HFF-Myc (cell line): ENCODE results near the gene HS2ST1.
"Not testable (repeated sequence)": the region's sequence is repeated elsewhere in the genome, so short reads cannot be mapped to it uniquely, and the experiment has no call there.

ENCODE experiments used
- DNase-seq: peaks from one replicate; pipeline ENCODE4 v3.0.0-alpha.2; 2011; ENCODE audit warnings: low read depth; ENCODE audit errors: extremely low read depth
- H3K4me3 ChIP-seq: replicated peaks from 2 replicates; pipeline ENCODE4 v1.5.1; 2011; ENCODE audit warnings: low read depth, mild to moderate bottlenecking, control low read depth, low read length
- TF ChIP-seq, protein P1 (sequence below): IDR thresholded peaks from 2 replicates; pipeline ENCODE4 v1.5.1; 2012; ENCODE audit warnings: mild to moderate bottlenecking, low read depth, low read length, control low read depth; ENCODE audit errors: missing control alignments

HS2ST1 gene

DNA sequence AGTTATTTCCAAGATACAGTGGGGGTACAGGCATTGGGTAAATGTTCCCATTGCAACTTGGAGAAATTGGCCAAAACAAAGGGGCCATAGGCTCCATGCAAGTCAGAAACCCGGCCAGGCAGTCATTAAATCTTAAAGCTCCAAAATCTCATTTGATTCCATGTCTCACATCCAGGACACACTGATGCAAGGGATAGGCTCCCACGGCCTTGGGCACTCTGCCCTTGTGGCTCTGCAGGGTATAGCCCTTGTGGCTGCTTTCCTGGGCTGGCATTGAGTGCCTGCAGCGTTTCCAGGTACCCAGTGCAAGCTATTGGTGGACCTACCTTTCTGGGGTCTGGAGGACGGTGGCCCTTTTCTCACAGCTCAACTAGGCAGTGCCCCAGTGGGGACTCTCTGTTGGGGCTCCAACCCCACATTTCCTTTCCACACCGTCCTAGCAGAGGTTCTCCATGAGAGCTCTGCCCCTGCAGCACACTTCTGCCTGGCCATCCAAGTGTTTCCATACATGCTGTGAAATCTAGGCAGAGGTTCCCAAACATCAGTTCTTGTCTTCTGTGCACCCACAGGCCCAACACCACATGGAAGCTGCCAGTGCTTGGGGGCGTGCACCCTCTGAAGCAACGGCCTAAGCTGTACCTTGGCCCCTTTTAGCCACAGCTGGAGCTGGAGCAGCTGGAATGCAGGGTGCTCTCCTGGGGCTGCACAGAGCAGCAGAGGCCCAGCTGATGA is 67.2 kb downstream of the HS2ST1 start:
- H3K4me3 ChIP-seq: no peak overlapping the region
- TF ChIP-seq, protein P1, sequence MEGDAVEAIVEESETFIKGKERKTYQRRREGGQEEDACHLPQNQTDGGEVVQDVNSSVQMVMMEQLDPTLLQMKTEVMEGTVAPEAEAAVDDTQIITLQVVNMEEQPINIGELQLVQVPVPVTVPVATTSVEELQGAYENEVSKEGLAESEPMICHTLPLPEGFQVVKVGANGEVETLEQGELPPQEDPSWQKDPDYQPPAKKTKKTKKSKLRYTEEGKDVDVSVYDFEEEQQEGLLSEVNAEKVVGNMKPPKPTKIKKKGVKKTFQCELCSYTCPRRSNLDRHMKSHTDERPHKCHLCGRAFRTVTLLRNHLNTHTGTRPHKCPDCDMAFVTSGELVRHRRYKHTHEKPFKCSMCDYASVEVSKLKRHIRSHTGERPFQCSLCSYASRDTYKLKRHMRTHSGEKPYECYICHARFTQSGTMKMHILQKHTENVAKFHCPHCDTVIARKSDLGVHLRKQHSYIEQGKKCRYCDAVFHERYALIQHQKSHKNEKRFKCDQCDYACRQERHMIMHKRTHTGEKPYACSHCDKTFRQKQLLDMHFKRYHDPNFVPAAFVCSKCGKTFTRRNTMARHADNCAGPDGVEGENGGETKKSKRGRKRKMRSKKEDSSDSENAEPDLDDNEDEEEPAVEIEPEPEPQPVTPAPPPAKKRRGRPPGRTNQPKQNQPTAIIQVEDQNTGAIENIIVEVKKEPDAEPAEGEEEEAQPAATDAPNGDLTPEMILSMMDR: no peak
- no peak for DNase-seq

DNA sequence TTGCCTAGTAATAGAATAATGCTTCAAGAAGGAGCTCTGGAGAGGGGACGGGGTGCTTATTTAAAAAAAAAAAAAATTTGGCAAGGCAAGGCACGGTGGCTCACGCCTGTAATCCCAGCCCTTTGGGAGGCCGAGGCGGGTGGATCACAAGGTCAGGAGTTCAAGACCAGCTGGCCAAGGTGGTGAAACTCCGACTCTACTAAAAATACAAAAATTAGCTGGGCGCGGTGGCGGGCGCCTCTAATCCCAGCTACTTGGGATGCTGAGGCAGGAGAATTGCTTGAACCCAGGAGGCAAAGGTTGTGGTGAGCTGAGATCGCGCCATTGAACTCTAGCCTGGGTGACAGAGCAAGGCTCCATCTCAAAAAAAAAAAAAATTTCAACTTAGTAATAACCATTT is 69.2 kb downstream of the HS2ST1 start:
- not testable (repeated sequence) for DNase-seq

DNA sequence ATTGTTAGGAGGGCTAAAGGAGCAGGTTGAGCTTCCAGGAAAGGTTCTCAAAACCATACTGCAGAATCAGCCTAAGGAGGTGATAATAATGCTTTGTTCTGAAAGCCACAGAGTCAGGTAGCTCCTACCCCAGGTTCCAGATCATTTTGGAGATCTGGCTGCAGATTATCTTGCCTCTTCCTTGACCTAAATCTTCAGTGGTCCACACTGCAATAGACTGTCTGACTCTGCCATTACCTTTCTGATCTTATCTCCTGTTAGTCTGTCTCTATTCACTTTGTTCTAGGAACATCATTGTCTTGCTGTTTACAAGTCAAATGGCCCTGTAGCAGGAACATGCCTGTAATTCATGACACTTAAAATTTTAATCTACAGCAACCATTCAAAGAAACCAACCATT is 73.0 kb downstream of the HS2ST1 start:
- TF ChIP-seq, protein P1: no peak
- no peak overlapping the region for H3K4me3 ChIP-seq
- no peak for DNase-seq

More for the DNA sequence above, 69.2 kb downstream of the HS2ST1 start:
- not testable (repeated sequence) for H3K4me3 ChIP-seq

DNA sequence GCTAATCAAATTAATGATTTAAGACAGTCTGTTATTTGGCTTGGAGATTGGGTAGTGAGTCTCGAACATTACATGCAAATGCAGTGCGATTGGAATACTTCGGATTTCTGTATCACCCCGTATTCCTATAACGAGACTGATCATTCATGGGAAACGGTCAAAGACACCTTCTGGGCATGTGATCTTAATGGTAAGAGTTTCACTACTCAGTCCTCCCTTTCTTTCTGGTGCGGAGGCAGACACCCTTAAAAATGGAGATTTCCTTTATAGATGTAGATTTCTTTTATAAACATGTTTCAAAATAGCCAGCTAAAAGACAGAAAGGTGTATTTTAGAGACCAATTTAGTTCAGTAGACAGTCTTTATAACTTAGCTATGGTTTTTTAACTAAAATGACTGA is 74.4 kb downstream of the HS2ST1 start:
- DNase-seq: no peak
- TF ChIP-seq, protein P1: no peak
- H3K4me3 ChIP-seq: no peak overlapping the region

DNA sequence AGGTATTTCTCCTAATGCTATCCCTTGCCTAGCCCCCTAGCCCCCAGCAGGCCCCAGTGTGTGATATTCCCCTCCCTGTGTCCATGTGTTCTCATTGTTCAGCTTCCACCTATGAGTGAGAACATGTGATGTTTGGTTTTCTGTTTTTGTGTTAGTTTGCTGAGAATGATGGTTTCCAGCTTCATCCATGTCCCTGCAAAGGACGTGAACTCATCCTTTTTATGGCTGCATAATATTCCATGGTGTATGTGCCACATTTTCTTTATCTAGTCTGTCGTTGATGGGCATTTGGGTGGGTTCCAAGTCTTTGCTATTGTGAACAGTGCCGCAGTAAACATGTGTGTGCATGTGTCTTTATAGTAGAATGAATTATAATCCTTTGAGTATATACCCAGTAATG is 75.3 kb downstream of the HS2ST1 start:
- not testable (repeated sequence) for H3K4me3 ChIP-seq, DNase-seq

DNA sequence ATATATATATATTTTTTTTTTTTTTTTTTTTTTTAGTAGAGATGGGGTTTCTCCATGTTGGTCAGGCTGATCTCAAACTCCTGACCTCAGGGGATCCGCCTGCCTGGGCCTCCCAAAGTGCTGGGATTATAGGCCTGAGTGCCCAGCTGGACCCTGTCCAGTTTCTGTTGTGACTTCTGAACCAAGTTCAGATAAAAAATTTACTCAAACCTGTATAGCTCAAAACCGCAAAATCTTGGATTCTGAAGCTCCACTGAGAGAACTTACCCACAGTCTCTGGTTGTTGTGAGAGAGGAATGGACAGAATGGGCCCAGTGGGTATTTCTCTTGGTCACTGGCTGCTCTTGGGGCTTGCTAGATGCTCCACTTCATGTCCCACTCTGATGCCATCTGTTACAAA is 76.4 kb downstream of the HS2ST1 start:
- TF ChIP-seq, protein P1: no peak
- no peak overlapping the region for H3K4me3 ChIP-seq
- no peak for DNase-seq

DNA sequence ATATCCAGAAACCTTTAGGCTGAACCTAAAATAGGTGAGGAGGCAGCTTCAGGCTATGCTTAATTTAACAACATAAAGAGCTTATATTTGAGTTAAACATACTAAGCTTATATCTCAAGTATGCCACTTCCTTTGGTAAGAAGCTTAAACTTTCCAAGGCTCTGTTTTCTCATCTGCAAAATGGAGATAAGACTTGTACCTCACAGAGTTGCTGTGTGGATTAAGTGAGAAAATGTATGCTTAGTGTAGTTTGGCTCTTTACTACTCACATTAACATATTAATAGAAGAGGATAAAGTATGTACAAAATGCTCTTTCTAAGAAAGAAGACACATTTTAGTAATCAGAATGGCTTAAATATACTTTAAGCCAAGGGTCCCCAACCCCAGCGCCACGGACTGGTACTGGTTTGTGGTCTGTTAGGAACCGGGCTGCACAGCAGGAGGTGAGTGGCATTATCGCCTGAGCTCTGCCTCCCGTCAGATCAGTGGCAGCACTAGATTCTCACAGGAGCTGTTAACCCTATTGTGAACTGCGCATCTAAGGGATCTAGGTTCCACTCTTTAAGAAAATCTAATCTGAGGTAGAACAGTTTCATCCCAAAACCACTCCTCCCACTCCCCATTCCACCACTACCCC is 77.2 kb downstream of the HS2ST1 start:
- DNase-seq: no peak
- TF ChIP-seq, protein P1: no peak

DNA sequence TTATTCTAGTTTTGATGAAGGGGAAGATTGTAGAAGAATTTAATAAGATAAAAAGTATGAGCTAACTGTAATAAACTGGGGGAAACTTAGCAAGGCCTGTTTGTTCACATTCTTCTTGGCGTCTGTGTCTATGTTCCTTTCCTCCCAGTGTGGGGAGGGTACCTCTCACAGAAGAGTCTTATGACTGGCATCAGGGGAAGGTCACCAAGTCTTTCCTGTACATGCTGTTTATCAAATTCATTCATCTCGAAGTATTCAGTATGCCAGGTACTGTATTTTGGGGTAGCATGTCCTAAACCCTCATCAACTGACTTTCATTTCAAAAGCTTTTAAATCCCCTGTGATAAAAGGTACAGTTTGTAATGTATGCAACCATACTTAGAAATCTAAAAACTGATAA is 78.4 kb downstream of the HS2ST1 start:
- no peak overlapping the region for H3K4me3 ChIP-seq
- DNase-seq: no peak
- TF ChIP-seq, protein P1: no peak

More for the DNA sequence above, 77.2 kb downstream of the HS2ST1 start:
- no peak overlapping the region for H3K4me3 ChIP-seq
